GM12878 (cell line): ENCODE data around the gene MKRN2. TPM values are rescaled to one million over a fixed set of nuclear protein-coding genes. Genes with fewer than 3 reads are reported as not detected.
A peak's percentile ranks its signal among the peaks of the same experiment; 100 is the strongest.

Experiments
- ATAC-seq: fragments of 200-7000 bp; cut with Tn5 transposase; 3 replicates; pipeline ENCODE4 v1.9.1; 2020; ENCODE audit warnings: mild to moderate bottlenecking, moderate library complexity
- BruUV-seq: library from RNA; stranded (reverse); fragments of 400-500 nt; replicated peaks from 2 replicates; lab custom pipeline; 2021; lab: Mats Ljungman, UMichigan
- CTCF ChIA-PET: fragments of 300-600 bp; sonication (Branson Sonifier 250); formaldehyde crosslinking; extraction: SDS; loops from one replicate; lab custom pipeline; 2021; ENCODE audit warnings: inconsistent platforms; lab: Yijun Ruan, JAX
- POLR2A ChIA-PET: fragments of 350-600 bp; formaldehyde crosslinking; extraction: SDS; loops from one replicate; lab custom pipeline; 2021; ENCODE audit warnings: inconsistent platforms; lab: Charles Lee
- RAD21 ChIA-PET: fragments of 300-600 bp; sonication (Branson Sonifier 250); formaldehyde crosslinking; loops from one replicate; lab custom pipeline; 2023; ENCODE audit warnings: antibody characterized with exemption; ENCODE audit not compliant: unreplicated experiment; lab: Charles Lee
- SMC1A ChIA-PET: fragments of 300-600 bp; sonication (Branson Sonifier 250); formaldehyde crosslinking; loops from one replicate; lab custom pipeline; 2023; ENCODE audit not compliant: unreplicated experiment, uncharacterized antibody; lab: Charles Lee
- DNase-seq: peaks from one replicate; pipeline ENCODE4 v3.0.0-alpha.2; 2011; ENCODE audit warnings: low read depth, low spot score
- FAIRE-seq: peaks from 3 replicates; lab custom pipeline; 2011; peaks lifted over from hg19 to GRCh38; lab: Jason Lieb, UNC
- H2AFZ ChIP-seq: 2 replicates; pipeline ENCODE4 v1.6.0; 2011; ENCODE audit warnings: low read depth, low read length, control low read depth; ENCODE audit not compliant: control insufficient read depth
- H3K27ac ChIP-seq: 2 replicates; pipeline ENCODE4 v1.5.1; 2011; ENCODE audit warnings: control low read depth; ENCODE audit not compliant: control insufficient read depth, insufficient read depth
- H3K27me3 ChIP-seq, 2 experiments: replicated peaks in 1 of 2; 2 replicates each; pipeline versions ENCODE4 v1.6.0 to v1.6.1; 2011; ENCODE audit warnings: low read length in 1 of 2; ENCODE audit not compliant: control insufficient read depth in 2 of 2, insufficient read depth in 2 of 2
- H3K36me3 ChIP-seq, 2 experiments: 2 replicates each; pipeline ENCODE4 v1.5.1; 2011; ENCODE audit warnings: low read length in 1 of 2; ENCODE audit not compliant: control insufficient read depth in 2 of 2, insufficient read depth in 2 of 2
- H3K4me1 ChIP-seq: 2 replicates; pipeline ENCODE4 v1.6.1; 2011; ENCODE audit warnings: mild to moderate bottlenecking, low read length, moderate library complexity, mixed read lengths; ENCODE audit not compliant: control insufficient read depth, insufficient read depth
- H3K4me2 ChIP-seq: 2 replicates; pipeline ENCODE4 v1.6.0; 2011; ENCODE audit warnings: control low read depth; ENCODE audit not compliant: control insufficient read depth, insufficient read depth
- H3K4me3 ChIP-seq: fragments of 200-600 bp; sonication (generic); 2 replicates; pipeline ENCODE4 v1.5.1; 2016
- H3K79me2 ChIP-seq: 2 replicates; pipeline ENCODE4 v1.6.0; 2011; ENCODE audit warnings: low read length; ENCODE audit not compliant: control insufficient read depth, insufficient read depth
- H3K9ac ChIP-seq: 2 replicates; pipeline ENCODE4 v1.8.0; 2011; ENCODE audit warnings: low read length, control low read depth, mixed read lengths; ENCODE audit not compliant: control insufficient read depth, insufficient read depth
- H3K9me3 ChIP-seq: replicated peaks from 3 replicates; pipeline ENCODE4 v1.5.1; 2011; ENCODE audit warnings: mild to moderate bottlenecking, low read length; ENCODE audit not compliant: control insufficient read depth, insufficient read depth
- H4K20me1 ChIP-seq: 2 replicates; pipeline ENCODE4 v1.6.0; 2011; ENCODE audit not compliant: control insufficient read depth, insufficient read depth
- ATF7 ChIP-seq: fragments of 450-650 bp; IDR thresholded peaks from 2 replicates; pipeline ENCODE4 v1.6.1; 2016; ENCODE audit warnings: low read depth, mild to moderate bottlenecking
- BCL11A ChIP-seq: IDR thresholded peaks from 2 replicates; pipeline ENCODE4 v1.6.1; 2011; ENCODE audit warnings: low read depth, low read length
- CBFB ChIP-seq: IDR thresholded peaks from 2 replicates; pipeline ENCODE4 v1.6.1; 2016; ENCODE audit warnings: antibody characterized with exemption, low read depth
- KAT2A ChIP-seq: conservative IDR thresholded peaks from 2 replicates; pipeline ENCODE4 v1.6.1; 2011; ENCODE audit warnings: low read depth, low read length; ENCODE audit not compliant: control insufficient read depth
- MXI1 ChIP-seq: fragments of 150-350 bp; IDR thresholded peaks from 2 replicates; pipeline ENCODE4 v1.6.1; 2011; ENCODE audit warnings: low read depth, mild to moderate bottlenecking, inconsistent platforms, low read length, improper control_type of control experiment
- SMC3 ChIP-seq: IDR thresholded peaks from 2 replicates; pipeline ENCODE4 v1.6.1; 2011; ENCODE audit warnings: low read length, improper control_type of control experiment, borderline replicate concordance
- TAF1 ChIP-seq: IDR thresholded peaks from 2 replicates; pipeline ENCODE4 v1.6.1; 2011; ENCODE audit warnings: mild to moderate bottlenecking, low read depth, low read length, borderline replicate concordance
- TCF3 ChIP-seq: IDR thresholded peaks from 2 replicates; pipeline ENCODE4 v1.6.1; 2012; ENCODE audit warnings: low read depth, mild to moderate bottlenecking, low read length, borderline replicate concordance; ENCODE audit not compliant: insufficient read depth
- WGBS: methylation state at CpG from one replicate; pipeline ENCODE4 v1.1.6; 2016; ENCODE audit warnings: low lambda C conversion rate; ENCODE audit not compliant: insufficient replicate concordance, insufficient coverage; ENCODE audit errors: missing lambda C conversion rate; 5-methylcytosine and 5-hydroxymethylcytosine counted together
- in situ Hi-C: fragments of 300-500 bp; cut with MboI; formaldehyde crosslinking; loops from 9 replicates; pipeline ENCODE4 v1.14.3; 2018; ENCODE audit warnings: mixed read lengths
- intact Hi-C: fragments of 100-400 bp; cut with micrococcal nuclease; formaldehyde crosslinking; loops from one replicate; pipeline ENCODE4 v1.14.2; 2022; ENCODE audit not compliant: unreplicated experiment
- polyA plus RNA-seq, 11 experiments: library from polyadenylated mRNA; depleted of rRNA in 4 of 11; unstranded in 6 of 11; stranded (reverse) in 5 of 11; fragments of >200 nt; fragmentation: Nextera tagmentation in 4 of 11; fragmentation: Illumina TruSeq in 1 of 11; extraction: Ambion mirVana in 4 of 11; extraction: Trizol in 1 of 11; gene quantifications; 1 replicate in 1 of 11; 2 replicates in 10 of 11; pipeline versions ENCODE4 v1.2.1 to v1.2.3, GENCODE V29; 2011 to 2016; ENCODE audit warnings: inconsistent platforms in 2 of 11, missing spikeins in 2 of 11, low read depth in 1 of 11
- total RNA-seq, 4 experiments: library from RNA; depleted of rRNA in 3 of 4; stranded (reverse); fragments of >200 nt in 3 of 4; fragmentation: Illumina TruSeq in 1 of 4; extraction: Trizol in 1 of 4; gene quantifications; 2 replicates each; pipeline versions ENCODE4 v1.2.1 to v1.2.3, GENCODE V29; 2013 to 2021

The MKRN2 gene
- total and polyA plus RNA-seq, 10 of the 15 experiments (the other 5 are each of a cell fraction or from before 2014, with no cell fraction given) = 15.4 to 40.7 (median 34.4) TPM

DNA sequence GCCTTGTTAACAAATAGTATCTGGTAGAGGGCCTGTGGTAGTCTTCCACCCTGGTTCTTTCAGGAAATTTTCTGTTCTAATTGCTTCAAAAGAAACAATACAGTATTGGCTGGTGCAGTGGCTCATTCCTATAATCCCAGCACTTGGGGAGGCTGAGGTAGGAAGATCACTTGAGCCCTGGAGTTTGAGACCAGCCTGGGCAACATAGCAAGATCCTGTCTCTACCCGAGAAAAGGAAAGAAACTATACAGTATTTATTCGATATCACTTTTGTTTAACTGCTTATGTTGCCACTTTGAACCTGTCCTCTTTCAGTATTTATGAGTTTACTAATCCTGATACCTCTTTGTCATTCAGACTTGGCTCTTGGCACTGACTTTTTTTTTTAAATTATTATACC is 4.5 kb downstream of the MKRN2 start:
- no peaks in the 10 kb centered on the region for H3K27me3 ChIP-seq
- FAIRE-seq = no peak
- TF ChIP-seq TAF1 = no peak
- TF ChIP-seq SMC3 = no peak
- no peak for TF ChIP-seq TCF3
- no peak for TF ChIP-seq MXI1
- TF ChIP-seq CBFB = no peak
- BruUV-seq = no TSS peak
- SMC1A ChIA-PET = interaction anchor here (2.3 kb wide), 1 partner anchor 84 kb away, joined by 8 read pairs; no protein-coding TSS in a partner anchor
- no peak for ATAC-seq
- intact Hi-C loops (loop anchor here (5.0 kb wide), 1 partner anchor 369 kb away; no protein-coding TSS in a partner anchor), in situ Hi-C loops (no loop called here)
- no peaks in the 10 kb centered on the region for H3K36me3 ChIP-seq
- CTCF ChIA-PET = interaction anchor here (1.1 kb wide), 1 partner anchor 98 kb away, joined by 3 read pairs; no protein-coding TSS in a partner anchor
- peak overlapping the region; percentile 93 for H3K4me2 ChIP-seq
- POLR2A ChIA-PET = interaction anchor here (0.7 to 5.0 kb wide), 4 partner anchors 20 to 102 kb away, joined by 3 to 38 read pairs (median 6); partner anchors contain the start of gene RAF1
- peaks cover 4% of the 10 kb centered on the region; the same call in 1 of the 2 replicates for H4K20me1 ChIP-seq
- DNase-seq = no peak
- H3K27ac ChIP-seq = peak overlapping the region; percentile 81
- RAD21 ChIA-PET = interaction anchor here (1.0 to 3.0 kb wide), 4 partner anchors 77 to 102 kb away, joined by 3 to 18 read pairs (median 3); partner anchors contain the start of genes RAF1 and TSEN2
- peak overlapping the region; percentile 46; the same call in 1 of the 2 replicates for H3K4me3 ChIP-seq
- H3K9ac ChIP-seq = no peak overlapping the region
- 0% methylated on average over 2 of the region's 2 CpGs for WGBS
- peaks cover 11% of the 10 kb centered on the region; the same call in 2 of the 3 replicates for H3K9me3 ChIP-seq
- peaks cover 90% of the 10 kb centered on the region for H3K79me2 ChIP-seq
- H2AFZ ChIP-seq = no peak overlapping the region
- peaks cover 31% of the 10 kb centered on the region for H3K4me1 ChIP-seq

DNA sequence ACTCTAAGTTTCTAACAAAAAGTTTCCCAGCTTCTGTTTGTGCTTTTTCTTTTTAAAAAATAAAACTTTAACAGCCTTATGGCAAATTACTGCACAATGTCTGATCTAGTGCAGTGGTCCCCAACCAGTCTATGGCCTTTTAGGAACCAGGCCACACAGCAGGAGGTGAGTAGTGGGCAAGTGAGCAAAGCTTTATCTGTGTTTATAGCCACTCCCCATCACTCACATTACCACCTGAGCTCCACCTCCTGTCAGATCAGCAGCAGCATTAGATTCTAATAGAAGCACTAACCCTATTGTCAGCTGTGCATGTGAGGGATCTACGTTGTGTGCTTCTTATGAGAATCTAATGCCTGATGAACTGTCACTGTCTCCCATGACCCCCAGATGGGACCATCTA is 5.6 kb downstream of the MKRN2 start:
- intact Hi-C loops = loop anchor here (5.0 kb wide), 1 partner anchor 370 kb away; no protein-coding TSS in a partner anchor
- DNase-seq (no peak), ATAC-seq (no peak), FAIRE-seq (no peak)
- Histone ChIP-seq H4K20me1 (peaks cover 4% of the 10 kb centered on the region; the same call in 1 of the 2 replicates), H2AFZ (no peak overlapping the region), H3K9me3 (peaks cover 13% of the 10 kb centered on the region; the same call in 2 of the 3 replicates), H3K4me3 (no peak overlapping the region), H3K4me2 (no peak overlapping the region), H3K27ac (no peak overlapping the region), H3K27me3 (no peaks in the 10 kb centered on the region), H3K79me2 (peaks cover 89% of the 10 kb centered on the region), H3K9ac (no peak overlapping the region), H3K4me1 (peaks cover 31% of the 10 kb centered on the region), H3K36me3 (no peaks in the 10 kb centered on the region)
- CTCF ChIA-PET = interaction anchor here (0.6 to 1.2 kb wide), 8 partner anchors 8 to 158 kb away, joined by 3 to 4 read pairs (median 3); partner anchors contain the start of gene TSEN2
- RAD21 ChIA-PET = interaction anchor here (1.5 to 3.0 kb wide), 2 partner anchors 77 to 101 kb away, joined by 4 to 18 read pairs; partner anchors contain the start of gene RAF1
- POLR2A ChIA-PET = interaction anchor here (2.1 kb wide), 1 partner anchor 22 kb away, joined by 6 read pairs; no protein-coding TSS in a partner anchor
- WGBS = 88% methylated on average over 1 of the region's 1 CpG
- no TSS peak for BruUV-seq
- SMC1A ChIA-PET = interaction anchor here (0.6 to 1.0 kb wide), 2 partner anchors 9 to 12 kb away, joined by 3 to 4 read pairs; no protein-coding TSS in a partner anchor
- TF ChIP-seq BCL11A = no peak
- TF ChIP-seq KAT2A = no peak
- TF ChIP-seq ATF7 = no peak
- in situ Hi-C loops = no loop called here
